Measurements from ENCODE around the gene INSRR.

Gene INSRR

GRCh38 chr1:156903328-156904091 lies 44.6 kb upstream of the INSRR start:
- Histone ChIP-seq H3K27ac (ENCODE audit: insufficient read depth in 1 of 2, low read depth in 1 of 2, low read length in 2 of 2, poor library complexity in 1 of 2, severe bottlenecking in 2 of 2) (no peak overlapping the region), H3K9me3 (ENCODE audit: control extremely low read depth in 1 of 5, control insufficient read depth in 4 of 5, insufficient read depth in 2 of 5, low read depth in 1 of 5, low read length in 4 of 5) (no peaks in the 10 kb centered on the region), H3K4me3 (ENCODE audit: control insufficient read depth in 1 of 7, extremely low read depth in 1 of 7, insufficient read depth in 4 of 7, low read depth in 2 of 7, low read length in 6 of 7) (no peak overlapping the region), H3K4me1 (ENCODE audit: control extremely low read depth in 1 of 4, control insufficient read depth in 4 of 4, insufficient read depth in 4 of 4, low read length in 3 of 4) (peaks cover 6 to 60% (median 35%) of the 10 kb centered on the region in 4 experiments), H3K36me3 (ENCODE audit: control insufficient read depth in 4 of 4, insufficient read depth in 4 of 4, low read length in 3 of 4) (peaks cover 0 to 31% (median 3%) of the 10 kb centered on the region in 4 experiments), H3K27me3 (replicated peaks in 2 of 5; ENCODE audit: control insufficient read depth in 4 of 5, insufficient read depth in 5 of 5, low read length in 4 of 5) (no peaks in the 10 kb centered on the region)
- WGBS (ENCODE audit: insufficient coverage), result 96% methylated on average over 15 of the region's 15 CpGs
- DNase-seq, result no peak
- ChIA-PET POLR2A (no interaction called here), CTCF (interaction anchor here (0.9 to 1.6 kb wide), 2 partner anchors 9 to 17 kb away, joined by 3 to 4 read pairs; partner anchors contain the start of gene LRRC71)

GRCh38 chr1:156901966-156902915 lies 43.3 kb upstream of the INSRR start:
- Histone ChIP-seq H3K4me1 (ENCODE audit: control extremely low read depth in 1 of 4, control insufficient read depth in 4 of 4, insufficient read depth in 4 of 4, low read length in 3 of 4) (peaks cover 7 to 67% (median 45%) of the 10 kb centered on the region in 4 experiments), H3K4me3 (ENCODE audit: control insufficient read depth in 1 of 7, extremely low read depth in 1 of 7, insufficient read depth in 4 of 7, low read depth in 2 of 7, low read length in 6 of 7) (no peak overlapping the region), H3K36me3 (ENCODE audit: control insufficient read depth in 4 of 4, insufficient read depth in 4 of 4, low read length in 3 of 4) (peaks cover 0 to 24% (median 3%) of the 10 kb centered on the region in 4 experiments), H3K27ac (ENCODE audit: insufficient read depth in 1 of 2, low read depth in 1 of 2, low read length in 2 of 2, poor library complexity in 1 of 2, severe bottlenecking in 2 of 2) (no peak overlapping the region), H3K27me3 (replicated peaks in 2 of 5; ENCODE audit: control insufficient read depth in 4 of 5, insufficient read depth in 5 of 5, low read length in 4 of 5) (no peaks in the 10 kb centered on the region), H3K9me3 (ENCODE audit: control extremely low read depth in 1 of 5, control insufficient read depth in 4 of 5, insufficient read depth in 2 of 5, low read depth in 1 of 5, low read length in 4 of 5) (no peaks in the 10 kb centered on the region)
- CTCF ChIA-PET, result interaction anchor here (1.1 to 9.2 kb wide), 4 partner anchors 9 to 176 kb away, joined by 3 to 122 read pairs (median 4); partner anchors contain the start of gene LRRC71
- POLR2A ChIA-PET, result interaction anchor here (0.6 kb wide), 1 partner anchor 9 kb away, joined by 3 read pairs; no protein-coding TSS in a partner anchor
- no peak for DNase-seq
- 91% methylated on average over 21 of the region's 23 CpGs for WGBS (ENCODE audit: insufficient coverage)

GRCh38 chr1:156901590-156901900 lies 42.6 kb upstream of the INSRR start:
- ChIA-PET CTCF (interaction anchor here (1.1 to 9.2 kb wide), 5 partner anchors 9 to 176 kb away, joined by 3 to 122 read pairs (median 4); partner anchors contain the start of gene LRRC71), POLR2A (interaction anchor here (0.6 kb wide), 1 partner anchor 10 kb away, joined by 3 read pairs; no protein-coding TSS in a partner anchor)
- H3K4me3 ChIP-seq (ENCODE audit: control insufficient read depth in 1 of 7, extremely low read depth in 1 of 7, insufficient read depth in 4 of 7, low read depth in 2 of 7, low read length in 6 of 7), result no peak overlapping the region
- H3K27me3 ChIP-seq (replicated peaks in 2 of 5; ENCODE audit: control insufficient read depth in 4 of 5, insufficient read depth in 5 of 5, low read length in 4 of 5), result no peaks in the 10 kb centered on the region
- 100% methylated on average over 3 of the region's 4 CpGs for WGBS (ENCODE audit: insufficient coverage)
- peaks cover 11 to 67% (median 48%) of the 10 kb centered on the region in 4 experiments for H3K4me1 ChIP-seq (ENCODE audit: control extremely low read depth in 1 of 4, control insufficient read depth in 4 of 4, insufficient read depth in 4 of 4, low read length in 3 of 4)
- no peak overlapping the region for H3K27ac ChIP-seq (ENCODE audit: insufficient read depth in 1 of 2, low read depth in 1 of 2, low read length in 2 of 2, poor library complexity in 1 of 2, severe bottlenecking in 2 of 2)
- H3K9me3 ChIP-seq (ENCODE audit: control extremely low read depth in 1 of 5, control insufficient read depth in 4 of 5, insufficient read depth in 2 of 5, low read depth in 1 of 5, low read length in 4 of 5), result no peaks in the 10 kb centered on the region
- H3K36me3 ChIP-seq (ENCODE audit: control insufficient read depth in 4 of 4, insufficient read depth in 4 of 4, low read length in 3 of 4), result peaks cover 0 to 18% (median 3%) of the 10 kb centered on the region in 4 experiments
- no peak for DNase-seq

GRCh38 chr1:156900896-156901589 lies 42.1 kb upstream of the INSRR start:
- ChIA-PET POLR2A (interaction anchor here (0.6 kb wide), 1 partner anchor 11 kb away, joined by 3 read pairs; no protein-coding TSS in a partner anchor), CTCF (interaction anchor here (1.1 to 9.2 kb wide), 9 partner anchors 8 to 175 kb away, joined by 3 to 122 read pairs (median 4); partner anchors contain the start of gene LRRC71)

GRCh38 chr1:156899956-156900718 lies 41.2 kb upstream of the INSRR start:
- Histone ChIP-seq H3K27me3 (replicated peaks in 2 of 5; ENCODE audit: control insufficient read depth in 4 of 5, insufficient read depth in 5 of 5, low read length in 4 of 5) (no peaks in the 10 kb centered on the region), H3K36me3 (ENCODE audit: control insufficient read depth in 4 of 4, insufficient read depth in 4 of 4, low read length in 3 of 4) (peaks cover 0 to 7% (median 3%) of the 10 kb centered on the region in 4 experiments), H3K4me3 (ENCODE audit: control insufficient read depth in 1 of 7, extremely low read depth in 1 of 7, insufficient read depth in 4 of 7, low read depth in 2 of 7, low read length in 6 of 7) (no peak overlapping the region), H3K4me1 (ENCODE audit: control extremely low read depth in 1 of 4, control insufficient read depth in 4 of 4, insufficient read depth in 4 of 4, low read length in 3 of 4) (peaks cover 11 to 60% (median 53%) of the 10 kb centered on the region in 4 experiments), H3K27ac (ENCODE audit: insufficient read depth in 1 of 2, low read depth in 1 of 2, low read length in 2 of 2, poor library complexity in 1 of 2, severe bottlenecking in 2 of 2) (peak overlapping the region in 1 of 2 experiments; percentile 14), H3K9me3 (ENCODE audit: control extremely low read depth in 1 of 5, control insufficient read depth in 4 of 5, insufficient read depth in 2 of 5, low read depth in 1 of 5, low read length in 4 of 5) (no peaks in the 10 kb centered on the region)
- ChIA-PET POLR2A (interaction anchor here (0.6 kb wide), 1 partner anchor 159 kb away, joined by 4 read pairs; the partner anchor contains the start of gene MRPL24), CTCF (interaction anchor here (1.1 to 9.2 kb wide), 7 partner anchors 10 to 174 kb away, joined by 3 to 122 read pairs (median 4); partner anchors contain the start of gene LRRC71)
- DNase-seq, result no peak
- 75% methylated on average over 9 of the region's 12 CpGs for WGBS (ENCODE audit: insufficient coverage)

More at GRCh38 chr1:156900896-156901589, 42.1 kb upstream of the INSRR start:
- H3K27me3 ChIP-seq (replicated peaks in 2 of 5; ENCODE audit: control insufficient read depth in 4 of 5, insufficient read depth in 5 of 5, low read length in 4 of 5), result no peaks in the 10 kb centered on the region
- H3K9me3 ChIP-seq (ENCODE audit: control extremely low read depth in 1 of 5, control insufficient read depth in 4 of 5, insufficient read depth in 2 of 5, low read depth in 1 of 5, low read length in 4 of 5), result no peaks in the 10 kb centered on the region
- H3K27ac ChIP-seq (ENCODE audit: insufficient read depth in 1 of 2, low read depth in 1 of 2, low read length in 2 of 2, poor library complexity in 1 of 2, severe bottlenecking in 2 of 2), result no peak overlapping the region
- no peak for DNase-seq
- H3K4me1 ChIP-seq (ENCODE audit: control extremely low read depth in 1 of 4, control insufficient read depth in 4 of 4, insufficient read depth in 4 of 4, low read length in 3 of 4), result peaks cover 11 to 65% (median 48%) of the 10 kb centered on the region in 4 experiments
- H3K36me3 ChIP-seq (ENCODE audit: control insufficient read depth in 4 of 4, insufficient read depth in 4 of 4, low read length in 3 of 4), result peaks cover 0 to 14% (median 3%) of the 10 kb centered on the region in 4 experiments
- H3K4me3 ChIP-seq (ENCODE audit: control insufficient read depth in 1 of 7, extremely low read depth in 1 of 7, insufficient read depth in 4 of 7, low read depth in 2 of 7, low read length in 6 of 7), result no peak overlapping the region
- 80% methylated on average over 4 of the region's 6 CpGs for WGBS (ENCODE audit: insufficient coverage)
